Measurements from ENCODE around the gene PBRM1. TPM values are rescaled to one million over a fixed set of nuclear protein-coding genes. Genes with fewer than 3 reads are reported as not detected.

PBRM1 gene
- total and polyA plus RNA-seq, 2 experiments from 2014 or later: 50.9 to 77.4 TPM

- no peak for DNase-seq (ENCODE audit: low spot score)
- Histone ChIP-seq H3K79me2 (peaks cover 3% of the 10 kb centered on the region), H3K4me2 (no peak overlapping the region), H4K20me1 (ENCODE audit: insufficient read depth, poor library complexity, severe bottlenecking) (no peaks in the 10 kb centered on the region), H3K4me1 (ENCODE audit: insufficient read depth) (no peaks in the 10 kb centered on the region), H3K36me3 (replicated peaks; ENCODE audit: insufficient read depth, low read depth) (no peaks in the 10 kb centered on the region), H3K9me2 (replicated peaks; ENCODE audit: insufficient read depth) (no peaks in the 10 kb centered on the region), H3K27ac (no peak overlapping the region), H3K9me3 (ENCODE audit: low read depth) (no peaks in the 10 kb centered on the region), H3K4me3 (no peak overlapping the region), H2AFZ (no peak overlapping the region), H3K27me3 (no peaks in the 10 kb centered on the region)
- TF ChIP-seq EZH2 (IDR thresholded peaks at IDR 0.05; ENCODE audit: borderline replicate concordance) (no peak), CTCF (IDR thresholded peaks at IDR 0.05; ENCODE audit: poor library complexity) (no peak), EZH2phosphoT487 (IDR thresholded peaks at IDR 0.05; ENCODE audit: low read depth, severe bottlenecking, unreplicated experiment) (no peak)
- WGBS (ENCODE audit: low lambda C conversion rate, missing lambda C conversion rate): 96% methylated on average over 9 of the region's 9 CpGs
Measured at GRCh38 chr3:52557011-52557960, 128.4 kb downstream of the PBRM1 start.

- Histone ChIP-seq H3K27me3 (no peaks in the 10 kb centered on the region), H3K9me3 (ENCODE audit: low read depth) (no peaks in the 10 kb centered on the region), H3K36me3 (replicated peaks; ENCODE audit: insufficient read depth, low read depth) (no peaks in the 10 kb centered on the region), H3K27ac (no peak overlapping the region), H2AFZ (no peak overlapping the region), H3K79me2 (peaks cover 3% of the 10 kb centered on the region), H3K4me1 (ENCODE audit: insufficient read depth) (no peaks in the 10 kb centered on the region), H3K9me2 (replicated peaks; ENCODE audit: insufficient read depth) (no peaks in the 10 kb centered on the region), H3K4me3 (no peak overlapping the region), H4K20me1 (ENCODE audit: insufficient read depth, poor library complexity, severe bottlenecking) (no peaks in the 10 kb centered on the region), H3K4me2 (no peak overlapping the region)
- TF ChIP-seq CTCF (IDR thresholded peaks at IDR 0.05; ENCODE audit: poor library complexity): no peak
- no peak for TF ChIP-seq EZH2phosphoT487 (IDR thresholded peaks at IDR 0.05; ENCODE audit: low read depth, severe bottlenecking, unreplicated experiment)
- TF ChIP-seq EZH2 (IDR thresholded peaks at IDR 0.05; ENCODE audit: borderline replicate concordance): no peak
- DNase-seq (ENCODE audit: low spot score): no peak
- WGBS (ENCODE audit: low lambda C conversion rate, missing lambda C conversion rate): 100% methylated on average over 1 of the region's 1 CpG
Measured at GRCh38 chr3:52555056-52555455, 130.7 kb downstream of the PBRM1 start.

GRCh38 chr3:52554026-52554755 is 131.5 kb downstream of the PBRM1 start:
- Histone ChIP-seq H3K4me2 (no peak overlapping the region), H3K4me3 (no peak overlapping the region), H3K27me3 (no peaks in the 10 kb centered on the region), H3K9me3 (ENCODE audit: low read depth) (no peaks in the 10 kb centered on the region), H3K79me2 (peaks cover 3% of the 10 kb centered on the region), H4K20me1 (ENCODE audit: insufficient read depth, poor library complexity, severe bottlenecking) (no peaks in the 10 kb centered on the region), H2AFZ (no peak overlapping the region), H3K4me1 (ENCODE audit: insufficient read depth) (no peaks in the 10 kb centered on the region), H3K36me3 (replicated peaks; ENCODE audit: insufficient read depth, low read depth) (no peaks in the 10 kb centered on the region), H3K27ac (no peak overlapping the region), H3K9me2 (replicated peaks; ENCODE audit: insufficient read depth) (no peaks in the 10 kb centered on the region)
- WGBS (ENCODE audit: low lambda C conversion rate, missing lambda C conversion rate): 87% methylated on average over 5 of the region's 5 CpGs
- TF ChIP-seq CTCF (IDR thresholded peaks at IDR 0.05; ENCODE audit: poor library complexity) (no peak), EZH2phosphoT487 (IDR thresholded peaks at IDR 0.05; ENCODE audit: low read depth, severe bottlenecking, unreplicated experiment) (no peak), EZH2 (IDR thresholded peaks at IDR 0.05; ENCODE audit: borderline replicate concordance) (no peak)
- no peak for DNase-seq (ENCODE audit: low spot score)
